ENCODE measurements around the gene MAP2. TPM values are rescaled to one million over a fixed set of nuclear protein-coding genes. Genes with fewer than 3 reads are reported as not detected.

The MAP2 gene
- total RNA-seq, 1 experiment from 2014 or later, result 82.0 TPM

- in situ Hi-C loops (cut with HindIII; ENCODE audit: low pct_unique_long_range_greater_than_20kb, low sequenced_read_pairs), result no loop called here
- no peak for DNase-seq (ENCODE audit: low read depth)
These were observed 239.8 kb downstream of the MAP2 start for GRCh38 chr2:209663656-209664055.

GRCh38 chr2:209666296-209666695, 242.4 kb downstream of the MAP2 start:
- no peak for DNase-seq (ENCODE audit: low read depth)
- in situ Hi-C loops (cut with HindIII; ENCODE audit: low pct_unique_long_range_greater_than_20kb, low sequenced_read_pairs), result no loop called here

- DNase-seq (ENCODE audit: low read depth), result no peak
- in situ Hi-C loops (cut with HindIII; ENCODE audit: low pct_unique_long_range_greater_than_20kb, low sequenced_read_pairs), result no loop called here
These were observed 247.3 kb downstream of the MAP2 start for GRCh38 chr2:209671020-209671680.

GRCh38 chr2:209673811-209674210, 250.0 kb downstream of the MAP2 start:
- in situ Hi-C loops (cut with HindIII; ENCODE audit: low pct_unique_long_range_greater_than_20kb, low sequenced_read_pairs), result no loop called here
- DNase-seq (ENCODE audit: low read depth), result no peak

- in situ Hi-C loops (cut with HindIII; ENCODE audit: low pct_unique_long_range_greater_than_20kb, low sequenced_read_pairs), result no loop called here
These were observed 256.7 kb downstream of the MAP2 start for GRCh38 chr2:209680596-209680995.

GRCh38 chr2:209681201-209681735, 257.4 kb downstream of the MAP2 start:
- in situ Hi-C loops (cut with HindIII; ENCODE audit: low pct_unique_long_range_greater_than_20kb, low sequenced_read_pairs), result no loop called here
- DNase-seq (ENCODE audit: low read depth), result no peak

More at GRCh38 chr2:209680596-209680995, 256.7 kb downstream of the MAP2 start:
- no peak for DNase-seq (ENCODE audit: low read depth)

- in situ Hi-C loops (cut with HindIII; ENCODE audit: low pct_unique_long_range_greater_than_20kb, low sequenced_read_pairs), result no loop called here
- no peak for DNase-seq (ENCODE audit: low read depth)
These were observed 258.8 kb downstream of the MAP2 start for GRCh38 chr2:209682646-209683045.

- no peak for DNase-seq (ENCODE audit: low read depth)
- in situ Hi-C loops (cut with HindIII; ENCODE audit: low pct_unique_long_range_greater_than_20kb, low sequenced_read_pairs), result no loop called here
These were observed 261.5 kb downstream of the MAP2 start for GRCh38 chr2:209685340-209685739.

GRCh38 chr2:209685963-209686362, 262.1 kb downstream of the MAP2 start:
- in situ Hi-C loops (cut with HindIII; ENCODE audit: low pct_unique_long_range_greater_than_20kb, low sequenced_read_pairs), result no loop called here
- no peak for DNase-seq (ENCODE audit: low read depth)

GRCh38 chr2:209686448-209686847, 262.6 kb downstream of the MAP2 start:
- no peak for DNase-seq (ENCODE audit: low read depth)
- in situ Hi-C loops (cut with HindIII; ENCODE audit: low pct_unique_long_range_greater_than_20kb, low sequenced_read_pairs), result no loop called here

- no peak for DNase-seq (ENCODE audit: low read depth)
- in situ Hi-C loops (cut with HindIII; ENCODE audit: low pct_unique_long_range_greater_than_20kb, low sequenced_read_pairs), result no loop called here
These were observed 263.6 kb downstream of the MAP2 start for GRCh38 chr2:209687323-209687969.

GRCh38 chr2:209688385-209688784, 264.5 kb downstream of the MAP2 start:
- in situ Hi-C loops (cut with HindIII; ENCODE audit: low pct_unique_long_range_greater_than_20kb, low sequenced_read_pairs), result no loop called here
- DNase-seq (ENCODE audit: low read depth), result no peak

- in situ Hi-C loops (cut with HindIII; ENCODE audit: low pct_unique_long_range_greater_than_20kb, low sequenced_read_pairs), result no loop called here
- no peak for DNase-seq (ENCODE audit: low read depth)
These were observed 266.3 kb downstream of the MAP2 start for GRCh38 chr2:209690029-209690754.

GRCh38 chr2:209694748-209695147, 270.9 kb downstream of the MAP2 start:
- no peak for DNase-seq (ENCODE audit: low read depth)
- in situ Hi-C loops (cut with HindIII; ENCODE audit: low pct_unique_long_range_greater_than_20kb, low sequenced_read_pairs), result no loop called here

- DNase-seq (ENCODE audit: low read depth), result no peak
- in situ Hi-C loops (cut with HindIII; ENCODE audit: low pct_unique_long_range_greater_than_20kb, low sequenced_read_pairs), result no loop called here
These were observed 273.2 kb downstream of the MAP2 start for GRCh38 chr2:209696836-209697711.

GRCh38 chr2:209702775-209703174, 278.9 kb downstream of the MAP2 start:
- DNase-seq (ENCODE audit: low read depth), result no peak
- in situ Hi-C loops (cut with HindIII; ENCODE audit: low pct_unique_long_range_greater_than_20kb, low sequenced_read_pairs), result no loop called here

- no peak for DNase-seq (ENCODE audit: low read depth)
- in situ Hi-C loops (cut with HindIII; ENCODE audit: low pct_unique_long_range_greater_than_20kb, low sequenced_read_pairs), result no loop called here
These were observed 289.4 kb downstream of the MAP2 start for GRCh38 chr2:209713219-209713618.

GRCh38 chr2:209719034-209719433, 295.2 kb downstream of the MAP2 start:
- in situ Hi-C loops (cut with HindIII; ENCODE audit: low pct_unique_long_range_greater_than_20kb, low sequenced_read_pairs), result no loop called here
- no peak for DNase-seq (ENCODE audit: low read depth)
